Measurements from ENCODE around the gene TJP3. TPM values are rescaled to one million over a fixed set of nuclear protein-coding genes. Genes with fewer than 3 reads are reported as not detected.

The TJP3 gene
- total and polyA plus RNA-seq, 10 of the 15 experiments (the other 5 are each of a cell fraction or from before 2014, with no cell fraction given), result 0.04 to 1.2 (median 0.29) TPM; not detected in 6

DNA sequence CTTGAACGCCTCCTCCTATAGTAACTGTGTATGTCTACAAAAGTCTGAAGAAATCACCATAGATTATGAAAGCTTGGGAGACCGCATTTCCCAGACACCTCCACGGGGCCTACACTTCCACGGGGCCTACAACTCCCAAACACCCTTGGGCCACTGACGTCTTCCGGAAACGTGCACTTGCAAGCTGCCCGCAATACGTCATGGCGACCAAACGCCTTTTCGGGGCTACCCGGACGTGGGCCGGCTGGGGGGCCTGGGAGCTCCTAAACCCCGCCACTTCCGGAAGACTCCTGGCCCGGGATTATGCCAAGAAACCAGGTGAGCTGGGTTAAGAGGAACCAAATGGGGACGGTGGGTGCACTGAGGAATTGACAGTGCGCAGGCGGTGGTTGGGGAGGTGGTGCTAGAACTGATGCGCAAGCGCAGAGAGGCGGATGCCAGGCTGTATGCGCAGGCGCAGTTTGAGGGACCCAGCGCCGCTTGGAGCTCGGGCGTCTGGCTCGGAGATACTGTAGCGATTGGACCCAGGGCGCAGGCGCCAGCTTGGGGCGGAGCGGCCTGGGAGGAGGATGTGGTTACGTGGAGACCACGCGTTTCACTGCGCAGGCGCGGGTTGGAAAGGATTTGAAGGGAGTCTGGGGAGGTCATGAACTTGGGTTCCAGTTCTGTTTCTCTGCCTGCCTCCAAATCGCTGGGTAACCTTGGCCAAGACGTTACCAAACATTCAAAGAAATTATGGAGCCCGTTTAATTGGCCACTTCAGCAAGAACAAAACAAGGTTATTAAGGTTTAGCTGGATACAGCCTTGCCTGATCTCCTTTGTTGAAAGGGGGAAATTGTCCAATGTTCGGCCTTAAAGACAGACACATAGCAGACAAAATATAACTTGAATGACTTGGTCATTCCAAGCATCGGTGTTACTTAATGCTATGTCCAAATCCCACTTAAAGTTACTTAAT lies 54.6 kb downstream of the TJP3 start, which contains the start of gene MRPL54 (continued):
- TF ChIP-seq, protein P1, sequence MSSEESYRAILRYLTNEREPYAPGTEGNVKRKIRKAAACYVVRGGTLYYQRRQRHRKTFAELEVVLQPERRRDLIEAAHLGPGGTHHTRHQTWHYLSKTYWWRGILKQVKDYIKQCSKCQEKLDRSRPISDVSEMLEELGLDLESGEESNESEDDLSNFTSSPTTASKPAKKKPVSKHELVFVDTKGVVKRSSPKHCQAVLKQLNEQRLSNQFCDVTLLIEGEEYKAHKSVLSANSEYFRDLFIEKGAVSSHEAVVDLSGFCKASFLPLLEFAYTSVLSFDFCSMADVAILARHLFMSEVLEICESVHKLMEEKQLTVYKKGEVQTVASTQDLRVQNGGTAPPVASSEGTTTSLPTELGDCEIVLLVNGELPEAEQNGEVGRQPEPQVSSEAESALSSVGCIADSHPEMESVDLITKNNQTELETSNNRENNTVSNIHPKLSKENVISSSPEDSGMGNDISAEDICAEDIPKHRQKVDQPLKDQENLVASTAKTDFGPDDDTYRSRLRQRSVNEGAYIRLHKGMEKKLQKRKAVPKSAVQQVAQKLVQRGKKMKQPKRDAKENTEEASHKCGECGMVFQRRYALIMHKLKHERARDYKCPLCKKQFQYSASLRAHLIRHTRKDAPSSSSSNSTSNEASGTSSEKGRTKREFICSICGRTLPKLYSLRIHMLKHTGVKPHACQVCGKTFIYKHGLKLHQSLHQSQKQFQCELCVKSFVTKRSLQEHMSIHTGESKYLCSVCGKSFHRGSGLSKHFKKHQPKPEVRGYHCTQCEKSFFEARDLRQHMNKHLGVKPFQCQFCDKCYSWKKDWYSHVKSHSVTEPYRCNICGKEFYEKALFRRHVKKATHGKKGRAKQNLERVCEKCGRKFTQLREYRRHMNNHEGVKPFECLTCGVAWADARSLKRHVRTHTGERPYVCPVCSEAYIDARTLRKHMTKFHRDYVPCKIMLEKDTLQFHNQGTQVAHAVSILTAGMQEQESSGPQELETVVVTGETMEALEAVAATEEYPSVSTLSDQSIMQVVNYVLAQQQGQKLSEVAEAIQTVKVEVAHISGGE (CRISPR knock-in tag; IDR thresholded peaks at IDR 0.05), result 0 out of 2 replicates have a peak, but pooled peaks have one; percentile 10
- TF ChIP-seq MYB (IDR thresholded peaks at IDR 0.05; ENCODE audit: borderline replicate concordance, low read depth, low read length) (no peak), JUNB (IDR thresholded peaks at IDR 0.05) (no peak), IKZF2 (IDR thresholded peaks at IDR 0.05) (0 out of 4 replicates have a peak, but pooled peaks of 1 of the 2 experiments have one; percentile 21), KAT2A (conservative IDR thresholded peaks at IDR 0.05; ENCODE audit: control insufficient read depth, low read depth, low read length) (no peak), YY1 (IDR thresholded peaks at IDR 0.05; ENCODE audit: low read depth, low read length) (peak; percentile 93), CREM (IDR thresholded peaks at IDR 0.05; ENCODE audit: low read depth) (peak; percentile 97), CBFB (IDR thresholded peaks at IDR 0.05; ENCODE audit: low read depth) (peak; percentile 88; the same call in 1 of the 2 replicates), FOS (IDR thresholded peaks at IDR 0.05; ENCODE audit: borderline replicate concordance, extremely low read depth, insufficient read length) (no peak), HDAC6 (IDR thresholded peaks at IDR 0.05; ENCODE audit: unreplicated experiment) (peak; percentile 54), ZBED1 (IDR thresholded peaks at IDR 0.05; ENCODE audit: borderline replicate concordance) (no peak), SRF (IDR thresholded peaks at IDR 0.05; ENCODE audit: low read depth in 2 of 2, low read length in 2 of 2) (peak; percentile 84 to 94), CREB1 (IDR thresholded peaks at IDR 0.05; ENCODE audit: low read depth) (peak; percentile 97), CHD4 (IDR thresholded peaks at IDR 0.05) (no peak), BACH1 (IDR thresholded peaks at IDR 0.05; ENCODE audit: borderline replicate concordance) (peak; percentile 53; the same call in 1 of the 2 replicates), MXI1 (IDR thresholded peaks at IDR 0.05; ENCODE audit: low read depth, low read length) (peak; percentile 79; the same call in 1 of the 2 replicates), NR2F1 (conservative IDR thresholded peaks at IDR 0.05) (peak; percentile 94), HDAC2 (IDR thresholded peaks at IDR 0.05) (no peak), DPF2 (IDR thresholded peaks at IDR 0.05) (no peak), SMARCA5 (IDR thresholded peaks at IDR 0.05) (peak; percentile 92)
- TF ChIP-seq, protein P2, sequence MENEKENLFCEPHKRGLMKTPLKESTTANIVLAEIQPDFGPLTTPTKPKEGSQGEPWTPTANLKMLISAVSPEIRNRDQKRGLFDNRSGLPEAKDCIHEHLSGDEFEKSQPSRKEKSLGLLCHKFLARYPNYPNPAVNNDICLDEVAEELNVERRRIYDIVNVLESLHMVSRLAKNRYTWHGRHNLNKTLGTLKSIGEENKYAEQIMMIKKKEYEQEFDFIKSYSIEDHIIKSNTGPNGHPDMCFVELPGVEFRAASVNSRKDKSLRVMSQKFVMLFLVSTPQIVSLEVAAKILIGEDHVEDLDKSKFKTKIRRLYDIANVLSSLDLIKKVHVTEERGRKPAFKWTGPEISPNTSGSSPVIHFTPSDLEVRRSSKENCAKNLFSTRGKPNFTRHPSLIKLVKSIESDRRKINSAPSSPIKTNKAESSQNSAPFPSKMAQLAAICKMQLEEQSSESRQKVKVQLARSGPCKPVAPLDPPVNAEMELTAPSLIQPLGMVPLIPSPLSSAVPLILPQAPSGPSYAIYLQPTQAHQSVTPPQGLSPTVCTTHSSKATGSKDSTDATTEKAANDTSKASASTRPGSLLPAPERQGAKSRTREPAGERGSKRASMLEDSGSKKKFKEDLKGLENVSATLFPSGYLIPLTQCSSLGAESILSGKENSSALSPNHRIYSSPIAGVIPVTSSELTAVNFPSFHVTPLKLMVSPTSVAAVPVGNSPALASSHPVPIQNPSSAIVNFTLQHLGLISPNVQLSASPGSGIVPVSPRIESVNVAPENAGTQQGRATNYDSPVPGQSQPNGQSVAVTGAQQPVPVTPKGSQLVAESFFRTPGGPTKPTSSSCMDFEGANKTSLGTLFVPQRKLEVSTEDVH (IDR thresholded peaks at IDR 0.05; ENCODE audit: low read depth, partially characterized antibody), result peak; percentile 72
- TF ChIP-seq, protein P3, sequence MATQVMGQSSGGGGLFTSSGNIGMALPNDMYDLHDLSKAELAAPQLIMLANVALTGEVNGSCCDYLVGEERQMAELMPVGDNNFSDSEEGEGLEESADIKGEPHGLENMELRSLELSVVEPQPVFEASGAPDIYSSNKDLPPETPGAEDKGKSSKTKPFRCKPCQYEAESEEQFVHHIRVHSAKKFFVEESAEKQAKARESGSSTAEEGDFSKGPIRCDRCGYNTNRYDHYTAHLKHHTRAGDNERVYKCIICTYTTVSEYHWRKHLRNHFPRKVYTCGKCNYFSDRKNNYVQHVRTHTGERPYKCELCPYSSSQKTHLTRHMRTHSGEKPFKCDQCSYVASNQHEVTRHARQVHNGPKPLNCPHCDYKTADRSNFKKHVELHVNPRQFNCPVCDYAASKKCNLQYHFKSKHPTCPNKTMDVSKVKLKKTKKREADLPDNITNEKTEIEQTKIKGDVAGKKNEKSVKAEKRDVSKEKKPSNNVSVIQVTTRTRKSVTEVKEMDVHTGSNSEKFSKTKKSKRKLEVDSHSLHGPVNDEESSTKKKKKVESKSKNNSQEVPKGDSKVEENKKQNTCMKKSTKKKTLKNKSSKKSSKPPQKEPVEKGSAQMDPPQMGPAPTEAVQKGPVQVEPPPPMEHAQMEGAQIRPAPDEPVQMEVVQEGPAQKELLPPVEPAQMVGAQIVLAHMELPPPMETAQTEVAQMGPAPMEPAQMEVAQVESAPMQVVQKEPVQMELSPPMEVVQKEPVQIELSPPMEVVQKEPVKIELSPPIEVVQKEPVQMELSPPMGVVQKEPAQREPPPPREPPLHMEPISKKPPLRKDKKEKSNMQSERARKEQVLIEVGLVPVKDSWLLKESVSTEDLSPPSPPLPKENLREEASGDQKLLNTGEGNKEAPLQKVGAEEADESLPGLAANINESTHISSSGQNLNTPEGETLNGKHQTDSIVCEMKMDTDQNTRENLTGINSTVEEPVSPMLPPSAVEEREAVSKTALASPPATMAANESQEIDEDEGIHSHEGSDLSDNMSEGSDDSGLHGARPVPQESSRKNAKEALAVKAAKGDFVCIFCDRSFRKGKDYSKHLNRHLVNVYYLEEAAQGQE (IDR thresholded peaks at IDR 0.05; ENCODE audit: low read depth, low read length), result no peak

All from GM12878 (cell line).